MM.1S (cell line): Measurements from ENCODE around the gene SCN1A.

Experiments used
- CTCF ChIP-seq: fragments of 300-600 bp; sonication (generic); IDR thresholded peaks from 2 replicates; pipeline ENCODE4 v1.5.1; 2016; ENCODE audit warnings: antibody characterized with exemption, low read length, mixed read lengths
- EZH2 ChIP-seq: fragments of 300-600 bp; sonication (generic); optimal IDR thresholded peaks from 2 replicates; pipeline ENCODE3; 2017; ENCODE audit warnings: low read depth, mild to moderate bottlenecking, antibody characterized with exemption, low read length, mixed read lengths

GRCh38 chr2:166127217-166128155, at the start of gene SCN1A:
- TF ChIP-seq CTCF (peak; percentile 67), EZH2 (no peak)
